Measurements from ENCODE around the gene TPRA1.

TPRA1 gene

GRCh38 chr3:127590593-127591465, at the start of gene TPRA1:
TPRA1 (minus strand) TSS chr3:127590733; CDS start chr3:127580146, 10,587 bp downstream.
- Histone ChIP-seq H3K27ac (ENCODE audit: low read depth, low read length) (peak within 1 kb of the TSS; percentile 89), H3K4me1 (ENCODE audit: insufficient read depth, low read length) (peaks cover 23% of the 10 kb centered on the region)

GRCh38 chr3:127640042-127640355, 49.5 kb upstream of the TPRA1 start:
- no peaks in the 10 kb centered on the region for H3K27me3 ChIP-seq (ENCODE audit: control insufficient read depth in 1 of 2, insufficient read depth in 2 of 2, low read length in 2 of 2)
- no peak overlapping the region for H3K4me3 ChIP-seq (ENCODE audit: low read depth in 1 of 2, low read length in 2 of 2)
- no peaks in the 10 kb centered on the region for H3K9me3 ChIP-seq (ENCODE audit: low read length)
- H3K4me1 ChIP-seq (ENCODE audit: insufficient read depth, low read length) = no peaks in the 10 kb centered on the region
- no peak overlapping the region for H3K9ac ChIP-seq (ENCODE audit: low read length)
- no peak overlapping the region for H3K27ac ChIP-seq (ENCODE audit: low read depth, low read length)
- H3K36me3 ChIP-seq (ENCODE audit: insufficient read depth, low read length) = no peaks in the 10 kb centered on the region

More at GRCh38 chr3:127590593-127591465, at the start of gene TPRA1:
- peak within 1 kb of the TSS; percentile 63 for H3K9ac ChIP-seq (ENCODE audit: low read length)
- no peaks in the 10 kb centered on the region for H3K9me3 ChIP-seq (ENCODE audit: low read length)
- H3K4me3 ChIP-seq (ENCODE audit: low read depth in 1 of 2, low read length in 2 of 2) = peak within 1 kb of the TSS; percentile 52 to 90
- no peaks in the 10 kb centered on the region for H3K36me3 ChIP-seq (ENCODE audit: insufficient read depth, low read length)
- H3K27me3 ChIP-seq (ENCODE audit: control insufficient read depth in 1 of 2, insufficient read depth in 2 of 2, low read length in 2 of 2) = no peaks in the 10 kb centered on the region

- H3K9me3 ChIP-seq (ENCODE audit: low read length) = no peaks in the 10 kb centered on the region
- H3K36me3 ChIP-seq (ENCODE audit: insufficient read depth, low read length) = no peaks in the 10 kb centered on the region
- H3K27me3 ChIP-seq (ENCODE audit: control insufficient read depth in 1 of 2, insufficient read depth in 2 of 2, low read length in 2 of 2) = no peaks in the 10 kb centered on the region
- H3K4me3 ChIP-seq (ENCODE audit: low read depth in 1 of 2, low read length in 2 of 2) = no peak overlapping the region
- H3K27ac ChIP-seq (ENCODE audit: low read depth, low read length) = no peak overlapping the region
- no peaks in the 10 kb centered on the region for H3K4me1 ChIP-seq (ENCODE audit: insufficient read depth, low read length)
- H3K9ac ChIP-seq (ENCODE audit: low read length) = no peak overlapping the region
Observed at GRCh38 chr3:127639173-127640041, 48.9 kb upstream of the TPRA1 start.

GRCh38 chr3:127637971-127638370, 47.4 kb upstream of the TPRA1 start:
- no peaks in the 10 kb centered on the region for H3K4me1 ChIP-seq (ENCODE audit: insufficient read depth, low read length)
- H3K27me3 ChIP-seq (ENCODE audit: control insufficient read depth in 1 of 2, insufficient read depth in 2 of 2, low read length in 2 of 2) = no peaks in the 10 kb centered on the region
- H3K36me3 ChIP-seq (ENCODE audit: insufficient read depth, low read length) = no peaks in the 10 kb centered on the region
- no peak overlapping the region for H3K27ac ChIP-seq (ENCODE audit: low read depth, low read length)
- no peak overlapping the region for H3K4me3 ChIP-seq (ENCODE audit: low read depth in 1 of 2, low read length in 2 of 2)
- H3K9me3 ChIP-seq (ENCODE audit: low read length) = no peaks in the 10 kb centered on the region
- H3K9ac ChIP-seq (ENCODE audit: low read length) = no peak overlapping the region

GRCh38 chr3:127637546-127637945, 47.0 kb upstream of the TPRA1 start:
- Histone ChIP-seq H3K4me3 (ENCODE audit: low read depth in 1 of 2, low read length in 2 of 2) (no peak overlapping the region), H3K4me1 (ENCODE audit: insufficient read depth, low read length) (no peaks in the 10 kb centered on the region), H3K27me3 (ENCODE audit: control insufficient read depth in 1 of 2, insufficient read depth in 2 of 2, low read length in 2 of 2) (no peaks in the 10 kb centered on the region), H3K9me3 (ENCODE audit: low read length) (no peaks in the 10 kb centered on the region), H3K36me3 (ENCODE audit: insufficient read depth, low read length) (no peaks in the 10 kb centered on the region), H3K9ac (ENCODE audit: low read length) (no peak overlapping the region), H3K27ac (ENCODE audit: low read depth, low read length) (no peak overlapping the region)

GRCh38 chr3:127634653-127635052, 44.1 kb upstream of the TPRA1 start:
- H3K27me3 ChIP-seq (ENCODE audit: control insufficient read depth in 1 of 2, insufficient read depth in 2 of 2, low read length in 2 of 2) = peaks cover 7% of the 10 kb centered on the region in 2 donors
- no peak overlapping the region for H3K9ac ChIP-seq (ENCODE audit: low read length)
- H3K36me3 ChIP-seq (ENCODE audit: insufficient read depth, low read length) = no peaks in the 10 kb centered on the region
- H3K9me3 ChIP-seq (ENCODE audit: low read length) = no peaks in the 10 kb centered on the region
- H3K27ac ChIP-seq (ENCODE audit: low read depth, low read length) = no peak overlapping the region
- H3K4me3 ChIP-seq (ENCODE audit: low read depth in 1 of 2, low read length in 2 of 2) = no peak overlapping the region
- H3K4me1 ChIP-seq (ENCODE audit: insufficient read depth, low read length) = peaks cover 7% of the 10 kb centered on the region

- peaks cover 7 to 8% of the 10 kb centered on the region in 2 donors for H3K27me3 ChIP-seq (ENCODE audit: control insufficient read depth in 1 of 2, insufficient read depth in 2 of 2, low read length in 2 of 2)
- H3K4me1 ChIP-seq (ENCODE audit: insufficient read depth, low read length) = peaks cover 8% of the 10 kb centered on the region
- no peak overlapping the region for H3K27ac ChIP-seq (ENCODE audit: low read depth, low read length)
- no peak overlapping the region for H3K9ac ChIP-seq (ENCODE audit: low read length)
- no peaks in the 10 kb centered on the region for H3K9me3 ChIP-seq (ENCODE audit: low read length)
- no peaks in the 10 kb centered on the region for H3K36me3 ChIP-seq (ENCODE audit: insufficient read depth, low read length)
- H3K4me3 ChIP-seq (ENCODE audit: low read depth in 1 of 2, low read length in 2 of 2) = no peak overlapping the region
Observed at GRCh38 chr3:127632035-127632820, 41.7 kb upstream of the TPRA1 start.

- H3K4me1 ChIP-seq (ENCODE audit: insufficient read depth, low read length) = peaks cover 8% of the 10 kb centered on the region
- no peak overlapping the region for H3K4me3 ChIP-seq (ENCODE audit: low read depth in 1 of 2, low read length in 2 of 2)
- H3K27ac ChIP-seq (ENCODE audit: low read depth, low read length) = no peak overlapping the region
- no peak overlapping the region for H3K9ac ChIP-seq (ENCODE audit: low read length)
- peaks cover 7 to 8% of the 10 kb centered on the region in 2 donors for H3K27me3 ChIP-seq (ENCODE audit: control insufficient read depth in 1 of 2, insufficient read depth in 2 of 2, low read length in 2 of 2)
- H3K36me3 ChIP-seq (ENCODE audit: insufficient read depth, low read length) = no peaks in the 10 kb centered on the region
- no peaks in the 10 kb centered on the region for H3K9me3 ChIP-seq (ENCODE audit: low read length)
Observed at GRCh38 chr3:127630811-127631714, 40.5 kb upstream of the TPRA1 start.

- Histone ChIP-seq H3K4me3 (ENCODE audit: low read depth in 1 of 2, low read length in 2 of 2) (peak overlapping the region; percentile 11 to 52), H3K9ac (ENCODE audit: low read length) (no peak overlapping the region), H3K27ac (ENCODE audit: low read depth, low read length) (no peak overlapping the region), H3K4me1 (ENCODE audit: insufficient read depth, low read length) (peaks cover 8% of the 10 kb centered on the region), H3K36me3 (ENCODE audit: insufficient read depth, low read length) (no peaks in the 10 kb centered on the region), H3K9me3 (ENCODE audit: low read length) (no peaks in the 10 kb centered on the region), H3K27me3 (ENCODE audit: control insufficient read depth in 1 of 2, insufficient read depth in 2 of 2, low read length in 2 of 2) (peaks cover 7 to 8% of the 10 kb centered on the region in 2 donors)
Observed at GRCh38 chr3:127629467-127630403, 39.2 kb upstream of the TPRA1 start.

Measured in muscle layer of colon (tissue), 2 donors.